ENCODE data around the gene C16orf96. TPM values are rescaled to one million over a fixed set of nuclear protein-coding genes. Genes with fewer than 3 reads are reported as not detected.

C16orf96 gene
- total and polyA plus RNA-seq, 2 of the 13 experiments (the other 11 are each of a cell fraction or from before 2014, with no cell fraction given): 0.03 TPM; not detected in 1

DNA sequence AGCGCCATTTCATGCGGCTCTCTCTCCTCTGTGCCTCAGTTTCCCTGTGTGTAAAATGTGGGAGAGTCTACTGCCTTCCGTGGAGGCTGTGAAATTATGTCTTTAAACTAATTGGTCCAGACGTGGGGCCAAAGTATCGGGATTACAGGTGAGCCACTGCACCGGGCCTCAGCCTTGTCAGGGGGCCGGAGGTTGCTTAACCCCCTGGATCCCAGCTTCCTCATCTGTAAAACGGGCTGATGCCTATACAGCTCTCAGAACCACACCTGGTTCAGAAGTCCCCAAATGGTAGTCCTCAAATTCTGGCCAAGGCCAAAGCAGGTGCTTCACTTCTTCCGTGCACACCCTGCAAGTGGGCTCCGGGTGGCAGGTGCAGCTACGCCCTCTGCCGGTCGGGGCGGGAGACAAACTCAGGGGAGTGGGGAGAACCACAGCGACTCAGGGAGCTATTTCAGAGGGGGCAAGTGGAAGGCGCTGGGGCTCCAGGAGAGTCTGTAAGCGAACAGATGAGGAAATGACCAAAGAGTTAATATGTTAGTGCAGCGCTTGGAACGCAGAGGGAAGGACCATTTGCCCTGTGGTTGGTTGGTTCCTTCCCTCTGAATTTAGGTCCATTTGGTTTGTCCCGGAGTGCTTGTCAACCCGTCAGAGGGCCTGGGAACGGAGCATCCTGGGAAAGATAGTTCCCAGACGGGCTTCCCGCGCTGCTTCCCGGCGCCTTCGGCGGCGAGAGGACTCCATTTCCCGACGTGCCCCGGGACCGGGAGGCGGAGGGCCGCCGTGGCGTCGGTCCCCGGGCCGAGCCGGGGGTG is 68.1 kb downstream of the C16orf96 start, which contains the start of gene MGRN1 (continued):
- TF ChIP-seq, protein P1, sequence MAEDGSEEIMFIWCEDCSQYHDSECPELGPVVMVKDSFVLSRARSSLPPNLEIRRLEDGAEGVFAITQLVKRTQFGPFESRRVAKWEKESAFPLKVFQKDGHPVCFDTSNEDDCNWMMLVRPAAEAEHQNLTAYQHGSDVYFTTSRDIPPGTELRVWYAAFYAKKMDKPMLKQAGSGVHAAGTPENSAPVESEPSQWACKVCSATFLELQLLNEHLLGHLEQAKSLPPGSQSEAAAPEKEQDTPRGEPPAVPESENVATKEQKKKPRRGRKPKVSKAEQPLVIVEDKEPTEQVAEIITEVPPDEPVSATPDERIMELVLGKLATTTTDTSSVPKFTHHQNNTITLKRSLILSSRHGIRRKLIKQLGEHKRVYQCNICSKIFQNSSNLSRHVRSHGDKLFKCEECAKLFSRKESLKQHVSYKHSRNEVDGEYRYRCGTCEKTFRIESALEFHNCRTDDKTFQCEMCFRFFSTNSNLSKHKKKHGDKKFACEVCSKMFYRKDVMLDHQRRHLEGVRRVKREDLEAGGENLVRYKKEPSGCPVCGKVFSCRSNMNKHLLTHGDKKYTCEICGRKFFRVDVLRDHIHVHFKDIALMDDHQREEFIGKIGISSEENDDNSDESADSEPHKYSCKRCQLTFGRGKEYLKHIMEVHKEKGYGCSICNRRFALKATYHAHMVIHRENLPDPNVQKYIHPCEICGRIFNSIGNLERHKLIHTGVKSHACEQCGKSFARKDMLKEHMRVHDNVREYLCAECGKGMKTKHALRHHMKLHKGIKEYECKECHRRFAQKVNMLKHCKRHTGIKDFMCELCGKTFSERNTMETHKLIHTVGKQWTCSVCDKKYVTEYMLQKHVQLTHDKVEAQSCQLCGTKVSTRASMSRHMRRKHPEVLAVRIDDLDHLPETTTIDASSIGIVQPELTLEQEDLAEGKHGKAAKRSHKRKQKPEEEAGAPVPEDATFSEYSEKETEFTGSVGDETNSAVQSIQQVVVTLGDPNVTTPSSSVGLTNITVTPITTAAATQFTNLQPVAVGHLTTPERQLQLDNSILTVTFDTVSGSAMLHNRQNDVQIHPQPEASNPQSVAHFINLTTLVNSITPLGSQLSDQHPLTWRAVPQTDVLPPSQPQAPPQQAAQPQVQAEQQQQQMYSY (CRISPR knock-in tag; IDR thresholded peaks at IDR 0.05): no peak
- TF ChIP-seq EED (CRISPR knock-in tag; IDR thresholded peaks at IDR 0.05) (no peak), U2AF1 (optimal IDR thresholded peaks at IDR 0.05; ENCODE audit: low read depth, low read length) (peak; percentile 91), HNF4A (CRISPR knock-in tag; IDR thresholded peaks at IDR 0.05) (no peak), ZNF253 (CRISPR knock-in tag; IDR thresholded peaks at IDR 0.05; ENCODE audit: borderline replicate concordance) (no peak), ZFP82 (CRISPR knock-in tag; IDR thresholded peaks at IDR 0.05; ENCODE audit: borderline replicate concordance) (peak; percentile 34; the same call in 1 of the 2 replicates), ZMYM4 (CRISPR knock-in tag; IDR thresholded peaks at IDR 0.05) (peak; percentile 12; the same call in 1 of the 2 replicates), ZNF652 (CRISPR knock-in tag; IDR thresholded peaks at IDR 0.05; ENCODE audit: borderline replicate concordance, low read depth) (peak; percentile 59; the same call in 1 of the 2 replicates), ZNF772 (CRISPR knock-in tag; IDR thresholded peaks at IDR 0.05) (no peak), SRSF4 (IDR thresholded peaks at IDR 0.05; ENCODE audit: low read depth, low read length, poor library complexity, severe bottlenecking) (no peak), ZNF605 (CRISPR knock-in tag; IDR thresholded peaks at IDR 0.05) (peak; percentile 89), ZNF713 (CRISPR knock-in tag; IDR thresholded peaks at IDR 0.05) (peak; percentile 87), YY1 (IDR thresholded peaks at IDR 0.05; ENCODE audit: insufficient read depth, insufficient replicate concordance, low read depth, low read length) (peak; percentile 45), ZFP36L2 (CRISPR knock-in tag; IDR thresholded peaks at IDR 0.05) (no peak), HHEX (CRISPR knock-in tag; IDR thresholded peaks at IDR 0.05) (no peak)
- TF ChIP-seq, protein P2, sequence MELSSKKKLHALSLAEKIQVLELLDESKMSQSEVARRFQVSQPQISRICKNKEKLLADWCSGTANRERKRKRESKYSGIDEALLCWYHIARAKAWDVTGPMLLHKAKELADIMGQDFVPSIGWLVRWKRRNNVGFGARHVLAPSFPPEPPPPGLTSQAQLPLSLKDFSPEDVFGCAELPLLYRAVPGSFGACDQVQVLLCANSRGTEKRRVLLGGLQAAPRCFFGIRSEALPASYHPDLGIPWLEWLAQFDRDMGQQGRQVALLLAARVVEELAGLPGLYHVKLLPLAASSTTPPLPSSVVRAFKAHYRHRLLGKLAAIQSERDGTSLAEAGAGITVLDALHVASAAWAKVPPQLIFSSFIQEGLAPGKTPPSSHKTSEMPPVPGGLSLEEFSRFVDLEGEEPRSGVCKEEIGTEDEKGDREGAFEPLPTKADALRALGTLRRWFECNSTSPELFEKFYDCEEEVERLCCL (CRISPR knock-in tag; IDR thresholded peaks at IDR 0.05; ENCODE audit: borderline replicate concordance): no peak
- TF ChIP-seq, protein P3, sequence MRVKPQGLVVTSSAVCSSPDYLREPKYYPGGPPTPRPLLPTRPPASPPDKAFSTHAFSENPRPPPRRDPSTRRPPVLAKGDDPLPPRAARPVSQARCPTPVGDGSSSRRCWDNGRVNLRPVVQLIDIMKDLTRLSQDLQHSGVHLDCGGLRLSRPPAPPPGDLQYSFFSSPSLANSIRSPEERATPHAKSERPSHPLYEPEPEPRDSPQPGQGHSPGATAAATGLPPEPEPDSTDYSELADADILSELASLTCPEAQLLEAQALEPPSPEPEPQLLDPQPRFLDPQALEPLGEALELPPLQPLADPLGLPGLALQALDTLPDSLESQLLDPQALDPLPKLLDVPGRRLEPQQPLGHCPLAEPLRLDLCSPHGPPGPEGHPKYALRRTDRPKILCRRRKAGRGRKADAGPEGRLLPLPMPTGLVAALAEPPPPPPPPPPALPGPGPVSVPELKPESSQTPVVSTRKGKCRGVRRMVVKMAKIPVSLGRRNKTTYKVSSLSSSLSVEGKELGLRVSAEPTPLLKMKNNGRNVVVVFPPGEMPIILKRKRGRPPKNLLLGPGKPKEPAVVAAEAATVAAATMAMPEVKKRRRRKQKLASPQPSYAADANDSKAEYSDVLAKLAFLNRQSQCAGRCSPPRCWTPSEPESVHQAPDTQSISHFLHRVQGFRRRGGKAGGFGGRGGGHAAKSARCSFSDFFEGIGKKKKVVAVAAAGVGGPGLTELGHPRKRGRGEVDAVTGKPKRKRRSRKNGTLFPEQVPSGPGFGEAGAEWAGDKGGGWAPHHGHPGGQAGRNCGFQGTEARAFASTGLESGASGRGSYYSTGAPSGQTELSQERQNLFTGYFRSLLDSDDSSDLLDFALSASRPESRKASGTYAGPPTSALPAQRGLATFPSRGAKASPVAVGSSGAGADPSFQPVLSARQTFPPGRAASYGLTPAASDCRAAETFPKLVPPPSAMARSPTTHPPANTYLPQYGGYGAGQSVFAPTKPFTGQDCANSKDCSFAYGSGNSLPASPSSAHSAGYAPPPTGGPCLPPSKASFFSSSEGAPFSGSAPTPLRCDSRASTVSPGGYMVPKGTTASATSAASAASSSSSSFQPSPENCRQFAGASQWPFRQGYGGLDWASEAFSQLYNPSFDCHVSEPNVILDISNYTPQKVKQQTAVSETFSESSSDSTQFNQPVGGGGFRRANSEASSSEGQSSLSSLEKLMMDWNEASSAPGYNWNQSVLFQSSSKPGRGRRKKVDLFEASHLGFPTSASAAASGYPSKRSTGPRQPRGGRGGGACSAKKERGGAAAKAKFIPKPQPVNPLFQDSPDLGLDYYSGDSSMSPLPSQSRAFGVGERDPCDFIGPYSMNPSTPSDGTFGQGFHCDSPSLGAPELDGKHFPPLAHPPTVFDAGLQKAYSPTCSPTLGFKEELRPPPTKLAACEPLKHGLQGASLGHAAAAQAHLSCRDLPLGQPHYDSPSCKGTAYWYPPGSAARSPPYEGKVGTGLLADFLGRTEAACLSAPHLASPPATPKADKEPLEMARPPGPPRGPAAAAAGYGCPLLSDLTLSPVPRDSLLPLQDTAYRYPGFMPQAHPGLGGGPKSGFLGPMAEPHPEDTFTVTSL (CRISPR knock-in tag; IDR thresholded peaks at IDR 0.05; ENCODE audit: borderline replicate concordance): peak; percentile 25; the same call in 1 of the 2 replicates

All from HepG2 (cell line).